ENCODE measurements around the gene PRDM1. TPM values are rescaled to one million over a fixed set of nuclear protein-coding genes. Genes with fewer than 3 reads are reported as not detected.

PRDM1 gene
- total and polyA plus RNA-seq, 7 donors = 0.33 to 2.0 (median 1.3) TPM

DNA sequence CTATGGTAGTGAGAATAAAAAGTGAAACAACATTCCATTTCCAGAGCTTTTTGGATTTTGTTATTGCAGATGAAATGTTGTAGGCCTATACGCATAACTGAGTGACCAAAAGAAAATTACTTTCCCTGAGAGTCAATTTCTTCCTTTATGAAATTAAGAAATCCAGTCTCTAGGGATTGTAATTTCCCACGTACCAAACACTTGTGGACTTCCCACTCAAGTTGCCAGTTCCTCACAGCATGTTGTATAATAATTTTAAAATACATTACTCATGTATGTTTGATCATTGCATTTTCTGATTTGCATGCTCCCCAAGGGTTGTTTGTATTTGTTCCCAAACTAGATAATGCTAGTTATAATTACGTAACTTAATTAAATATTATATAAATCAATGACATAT, 12.0 kb upstream of the PRDM1 start:
- Histone ChIP-seq H3K27me3 (ENCODE audit: insufficient read depth in 3 of 3, low read length in 2 of 3) (peaks cover 0 to 2% (median 0%) of the 10 kb centered on the region in 3 donors), H3K4me1 (no peaks in the 10 kb centered on the region), H3K4me3 (no peak overlapping the region), H3K36me3 (ENCODE audit: insufficient read depth in 1 of 2, low read depth in 1 of 2) (no peaks in the 10 kb centered on the region), H3K27ac (no peak overlapping the region), H3K9me3 (no peaks in the 10 kb centered on the region)
- 75 to 85% (median 76%) methylated on average over 3 of the region's 3 CpGs for WGBS, 3 donors
- intact Hi-C loops (cut with DNase I) = no loop called here
- DNase-seq (no peak), ATAC-seq (no peak)
- TF ChIP-seq, protein P1, sequence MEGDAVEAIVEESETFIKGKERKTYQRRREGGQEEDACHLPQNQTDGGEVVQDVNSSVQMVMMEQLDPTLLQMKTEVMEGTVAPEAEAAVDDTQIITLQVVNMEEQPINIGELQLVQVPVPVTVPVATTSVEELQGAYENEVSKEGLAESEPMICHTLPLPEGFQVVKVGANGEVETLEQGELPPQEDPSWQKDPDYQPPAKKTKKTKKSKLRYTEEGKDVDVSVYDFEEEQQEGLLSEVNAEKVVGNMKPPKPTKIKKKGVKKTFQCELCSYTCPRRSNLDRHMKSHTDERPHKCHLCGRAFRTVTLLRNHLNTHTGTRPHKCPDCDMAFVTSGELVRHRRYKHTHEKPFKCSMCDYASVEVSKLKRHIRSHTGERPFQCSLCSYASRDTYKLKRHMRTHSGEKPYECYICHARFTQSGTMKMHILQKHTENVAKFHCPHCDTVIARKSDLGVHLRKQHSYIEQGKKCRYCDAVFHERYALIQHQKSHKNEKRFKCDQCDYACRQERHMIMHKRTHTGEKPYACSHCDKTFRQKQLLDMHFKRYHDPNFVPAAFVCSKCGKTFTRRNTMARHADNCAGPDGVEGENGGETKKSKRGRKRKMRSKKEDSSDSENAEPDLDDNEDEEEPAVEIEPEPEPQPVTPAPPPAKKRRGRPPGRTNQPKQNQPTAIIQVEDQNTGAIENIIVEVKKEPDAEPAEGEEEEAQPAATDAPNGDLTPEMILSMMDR (IDR thresholded peaks at IDR 0.05) = no peak

DNA sequence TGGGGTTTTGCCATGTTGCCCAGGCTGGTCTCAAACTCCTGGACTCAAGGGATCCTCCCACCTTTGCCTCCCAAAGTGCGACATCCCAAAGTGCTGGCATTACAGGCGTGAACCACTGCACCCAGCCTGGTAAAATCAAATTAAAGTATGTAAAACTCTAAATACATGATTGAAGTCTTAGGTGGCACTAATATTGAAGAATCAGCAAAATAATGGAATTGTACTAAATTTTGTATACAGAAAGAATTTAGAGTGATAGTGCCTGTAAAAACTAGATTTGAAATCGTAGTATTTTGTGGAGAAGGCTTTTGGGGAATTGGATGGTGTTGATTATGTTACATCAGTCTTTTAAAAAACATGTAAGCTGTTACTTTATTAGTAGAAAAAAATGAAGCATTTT, 10.0 kb upstream of the PRDM1 start:
- H3K4me3 ChIP-seq = no peak overlapping the region
- no peak overlapping the region for H3K27ac ChIP-seq
- TF ChIP-seq, protein P1 (IDR thresholded peaks at IDR 0.05) = no peak
- no peaks in the 10 kb centered on the region for H3K9me3 ChIP-seq
- no peaks in the 10 kb centered on the region for H3K4me1 ChIP-seq
- DNase-seq = no peak
- no peaks in the 10 kb centered on the region for H3K36me3 ChIP-seq (ENCODE audit: insufficient read depth in 1 of 2, low read depth in 1 of 2)
- WGBS, 3 donors = 90 to 93% (median 90%) methylated on average over 3 of the region's 3 CpGs
- H3K27me3 ChIP-seq (ENCODE audit: insufficient read depth in 3 of 3, low read length in 2 of 3) = no peaks in the 10 kb centered on the region
- no peak for ATAC-seq
- intact Hi-C loops (cut with DNase I) = no loop called here

DNA sequence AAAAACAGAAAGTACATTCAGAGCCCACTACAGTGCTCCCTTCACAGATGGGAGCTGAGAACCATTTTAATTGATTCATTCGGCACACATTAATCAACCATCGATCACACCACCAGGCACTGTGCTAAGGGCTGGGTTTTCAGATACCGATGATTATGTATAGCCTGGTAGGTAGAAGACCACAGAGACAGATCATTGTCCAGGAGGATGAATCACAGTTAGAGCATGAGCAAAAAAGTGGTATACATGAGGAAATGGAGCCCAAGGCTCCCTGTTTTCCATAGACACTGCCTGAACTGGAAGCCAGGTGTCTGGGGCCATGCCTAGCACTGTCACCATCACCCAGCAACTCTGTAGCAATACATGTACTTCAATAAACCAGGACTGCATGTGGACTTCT, 9.0 kb upstream of the PRDM1 start:
- no peaks in the 10 kb centered on the region for H3K4me1 ChIP-seq
- WGBS, 3 donors = 76 to 87% (median 80%) methylated on average over 3 of the region's 3 CpGs
- peaks cover 0 to 4% (median 0%) of the 10 kb centered on the region in 3 donors for H3K27me3 ChIP-seq (ENCODE audit: insufficient read depth in 3 of 3, low read length in 2 of 3)

DNA sequence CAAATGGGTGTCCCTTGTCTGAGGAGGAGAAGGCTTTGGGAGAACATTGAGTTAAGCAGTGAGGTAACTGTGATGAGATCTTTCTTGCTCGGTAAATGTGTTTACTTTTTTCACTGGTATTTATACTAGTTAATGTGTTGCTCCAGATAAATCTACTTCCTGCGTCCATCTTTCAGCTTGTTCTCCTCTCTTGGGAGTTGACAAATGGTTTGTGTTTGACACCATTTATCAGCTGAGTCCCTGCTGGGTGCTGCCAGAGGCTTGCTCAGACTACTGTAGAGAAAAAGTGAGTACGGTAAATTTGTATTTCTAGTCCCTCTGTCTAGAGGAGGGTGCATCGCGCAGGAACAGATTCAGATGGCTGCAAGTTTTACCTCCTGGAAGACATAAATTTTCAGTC, 8.3 kb upstream of the PRDM1 start:
- Histone ChIP-seq H3K27ac (no peak overlapping the region), H3K4me1 (no peaks in the 10 kb centered on the region), H3K4me3 (no peak overlapping the region), H3K9me3 (no peaks in the 10 kb centered on the region), H3K36me3 (ENCODE audit: insufficient read depth in 1 of 2, low read depth in 1 of 2) (no peaks in the 10 kb centered on the region), H3K27me3 (ENCODE audit: insufficient read depth in 3 of 3, low read length in 2 of 3) (peaks cover 0 to 4% (median 0%) of the 10 kb centered on the region in 3 donors)
- no peak for ATAC-seq
- no peak for DNase-seq
- 59 to 65% (median 63%) methylated on average over 5 of the region's 5 CpGs for whole genome bisulfite sequencing, 3 donors
- TF ChIP-seq, protein P1 (IDR thresholded peaks at IDR 0.05) = no peak
- intact Hi-C loops (cut with DNase I) = no loop called here

More for the DNA sequence above, 9.0 kb upstream of the PRDM1 start:
- TF ChIP-seq, protein P1 (IDR thresholded peaks at IDR 0.05) = no peak
- no peaks in the 10 kb centered on the region for H3K9me3 ChIP-seq
- no peaks in the 10 kb centered on the region for H3K36me3 ChIP-seq (ENCODE audit: insufficient read depth in 1 of 2, low read depth in 1 of 2)
- no peak overlapping the region for H3K4me3 ChIP-seq
- intact Hi-C loops (cut with DNase I) = no loop called here
- ATAC-seq (no peak), DNase-seq (no peak)
- H3K27ac ChIP-seq = no peak overlapping the region
